Heart right ventricle (tissue), 16 donors: ENCODE measurements around the gene ACCSL. TPM values are rescaled to one million over a fixed set of nuclear protein-coding genes. Genes with fewer than 3 reads are reported as not detected.

Experiments
- ATAC-seq, 8 donors: fragments of 200-7000 bp; cut with Tn5 transposase; one replicate each; pipeline ENCODE4 v1.9.1; 2020; ENCODE audit warnings: mild to moderate bottlenecking in 8 of 8, moderate library complexity in 8 of 8, moderate number of reproducible peaks in 1 of 8
- DNase-seq, 2 donors: peaks; one replicate each; pipeline ENCODE4 v3.0.0-alpha.2; 2020
- H3K27ac ChIP-seq, 10 donors: fragments of 200-600 bp; sonication (generic) in 2 of 10; one replicate each; pipeline versions ENCODE4 v1.5.0 to v1.8.0; 2020 to 2022; ENCODE audit warnings: mild to moderate bottlenecking in 3 of 10
- H3K27me3 ChIP-seq, 7 donors: fragments of 200-600 bp; one replicate each; pipeline ENCODE4 v1.8.0; 2021 to 2022; ENCODE audit warnings: mild to moderate bottlenecking in 2 of 7
- H3K36me3 ChIP-seq, 9 donors: fragments of 200-600 bp; sonication (generic) in 1 of 9; one replicate each; pipeline versions ENCODE4 v1.5.0 to v1.8.0; 2020 to 2022; ENCODE audit warnings: mild to moderate bottlenecking in 2 of 9
- H3K4me1 ChIP-seq, 9 donors: fragments of 200-600 bp; sonication (generic) in 1 of 9; one replicate each; pipeline versions ENCODE4 v1.5.0 to v1.8.0; 2020 to 2022; ENCODE audit warnings: mild to moderate bottlenecking in 4 of 9
- H3K4me3 ChIP-seq, 10 donors: fragments of 200-600 bp; sonication (generic) in 2 of 10; one replicate each; pipeline versions ENCODE4 v1.5.0 to v1.8.0; 2020 to 2022; ENCODE audit warnings: mild to moderate bottlenecking in 7 of 10, moderate library complexity in 2 of 10
- H3K9me3 ChIP-seq, 11 donors: fragments of 200-600 bp in 10 of 11; sonication (generic) in 2 of 11; one replicate each; pipeline versions ENCODE4 v1.5.0 to v1.8.0; 2013 to 2022; ENCODE audit warnings: mild to moderate bottlenecking in 2 of 11, control low read depth in 1 of 11, moderate library complexity in 1 of 11
- WGBS, 2 donors: extraction: QIAGEN DNeasy Blood & Tissue Kit; methylation state at CpG; one replicate each; pipeline ENCODE4 v1.1.7; 2013; ENCODE audit warnings: inconsistent platforms in 1 of 2; 5-methylcytosine and 5-hydroxymethylcytosine counted together
- intact Hi-C, 10 donors: fragments of 100-400 bp; cut with DNase I; formaldehyde crosslinking; loops; one replicate each; pipeline versions ENCODE4 v1.11.1 to v1.14.2; 2022
- polyA plus RNA-seq, 2 donors: library from polyadenylated mRNA; stranded (reverse); fragments of 200-250 nt; gene quantifications; one replicate each; pipeline ENCODE4 v1.2.3, GENCODE V29; 2013
- total RNA-seq, 10 donors: library from RNA; stranded (reverse); fragmentation: NEBNext Ultra II Directional in 3 of 10; extraction: Animal tissue kit (Norgen Biotek cat#: 25700) in 3 of 10; gene quantifications; one replicate each; pipeline versions ENCODE4 v1.2.1 to v1.2.4, GENCODE V29; 2021 to 2023
- TF ChIP-seq, protein P1 (sequence below), 9 donors: fragments of 200-600 bp; sonication (generic) in 2 of 9; IDR thresholded peaks; one replicate each; pipeline versions ENCODE4 v1.5.0 to v1.8.0; 2021 to 2022; ENCODE audit warnings: antibody characterized with exemption in 9 of 9, mild to moderate bottlenecking in 5 of 9, moderate library complexity in 1 of 9
- donor health status: Arrhythmogenic right ventricular cardiomyopathy.
- donor health status: ischemic (EF 13 %, LVEDD 7.1; RV severe dilation, severe dysfunction).
- donor health status: healthy with polysubstance abuse.
- donor health status: DM: no; HTN: yes; CAD: no.
- donor health status: DM: no; HTN: no; CAD: no.
- donor health status: ischemic (EF 25% LVEDD 6.9; RV normal size, moderate dysfunction).
- donor health status: ischemic (EF 25% LVEDD 5.7; RV mildly dilated, moderate dysfunction).
- donor health status: healthy.
- donor health status: DM: yes; HTN: yes; CAD: no.
- donor health status: Ischemic cardiomyopathy.
- donor health status: ischemic (EF 35%, LVEDD 5.7; RV mildly dilated, moderate dysfunction).
- donor health status: nonischemic (EF 11% LVEDD 7.7; RV severe dilation, severe dysfunction).
- donor health status: DM: yes; HTN: yes; CAD: no.
- donor health status: PGD.
- donor health status: ischemic (EF 29% LVEDD 5.4; RV normal size, mild dysfunction).
- donor health status: nonischemic (EF 23%, LVEDD 6.1; RV moderate dilation, normal function).

The ACCSL gene
- total and polyA plus RNA-seq, 12 donors: not detected

DNA sequence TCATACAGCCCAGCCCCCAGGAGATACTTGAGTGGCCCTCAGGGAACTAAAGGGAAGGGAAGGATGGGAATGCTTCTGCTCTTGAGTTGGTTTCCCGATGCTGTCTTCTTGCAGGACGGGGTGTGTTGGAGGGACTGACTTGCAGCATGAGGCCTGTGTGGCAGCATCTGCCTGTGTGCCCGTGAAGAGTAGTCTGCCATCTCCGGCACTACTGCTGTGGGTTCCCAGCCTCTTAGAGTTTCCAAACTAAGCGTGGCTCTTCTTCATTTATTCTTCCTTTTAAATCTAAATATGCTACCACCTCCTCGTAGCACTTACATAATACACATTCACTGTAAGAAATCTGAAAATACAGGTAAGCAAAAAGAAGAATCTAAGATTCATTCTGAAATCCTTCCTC lies 60.5 kb downstream of the ACCSL start:
- H3K27me3 ChIP-seq: no peaks in the 10 kb centered on the region
- WGBS, 2 donors: 89 to 92% methylated on average over 6 of the region's 6 CpGs
- DNase-seq (no peak), ATAC-seq (no peak)
- no peak overlapping the region for H3K27ac ChIP-seq
- peaks cover 0 to 40% (median 8%) of the 10 kb centered on the region in 9 donors for H3K36me3 ChIP-seq
- no peak overlapping the region for H3K4me3 ChIP-seq
- H3K9me3 ChIP-seq: no peaks in the 10 kb centered on the region
- TF ChIP-seq, protein P1, sequence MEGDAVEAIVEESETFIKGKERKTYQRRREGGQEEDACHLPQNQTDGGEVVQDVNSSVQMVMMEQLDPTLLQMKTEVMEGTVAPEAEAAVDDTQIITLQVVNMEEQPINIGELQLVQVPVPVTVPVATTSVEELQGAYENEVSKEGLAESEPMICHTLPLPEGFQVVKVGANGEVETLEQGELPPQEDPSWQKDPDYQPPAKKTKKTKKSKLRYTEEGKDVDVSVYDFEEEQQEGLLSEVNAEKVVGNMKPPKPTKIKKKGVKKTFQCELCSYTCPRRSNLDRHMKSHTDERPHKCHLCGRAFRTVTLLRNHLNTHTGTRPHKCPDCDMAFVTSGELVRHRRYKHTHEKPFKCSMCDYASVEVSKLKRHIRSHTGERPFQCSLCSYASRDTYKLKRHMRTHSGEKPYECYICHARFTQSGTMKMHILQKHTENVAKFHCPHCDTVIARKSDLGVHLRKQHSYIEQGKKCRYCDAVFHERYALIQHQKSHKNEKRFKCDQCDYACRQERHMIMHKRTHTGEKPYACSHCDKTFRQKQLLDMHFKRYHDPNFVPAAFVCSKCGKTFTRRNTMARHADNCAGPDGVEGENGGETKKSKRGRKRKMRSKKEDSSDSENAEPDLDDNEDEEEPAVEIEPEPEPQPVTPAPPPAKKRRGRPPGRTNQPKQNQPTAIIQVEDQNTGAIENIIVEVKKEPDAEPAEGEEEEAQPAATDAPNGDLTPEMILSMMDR (IDR thresholded peaks at IDR 0.05): no peak
- intact Hi-C loops: loop anchor here in 2 of 10 donors (5.0 to 10.0 kb wide), 2 partner anchors 427 to 429 kb away; no protein-coding TSS in a partner anchor
- H3K4me1 ChIP-seq: peaks cover 9 to 53% (median 35%) of the 10 kb centered on the region in 9 donors

Other genes starting within 250 kb of the ACCSL start
- gene ALKBH3, start 167.2 kb upstream of the ACCSL start, total RNA-seq: 10 to 100 TPM in 9 of 10 donors, 1 to 10 TPM in 1; 9.2 to 20.5 (median 17.8) TPM
- gene ALKBH3, start 167.2 kb upstream of the ACCSL start, polyA plus RNA-seq: 10 to 100 TPM; 20.1 to 20.4 TPM
- 10 to 100 TPM in 8 of 10 donors, 1 to 10 TPM in 2; 8.4 to 64.9 (median 25.7) TPM for gene C11orf96, start 105.3 kb upstream of the ACCSL start, total RNA-seq
- gene C11orf96, start 105.3 kb upstream of the ACCSL start, polyA plus RNA-seq: 10 to 100 TPM; 24.1 to 37.7 TPM
- gene ACCS, start 18.3 kb downstream of the ACCSL start, total RNA-seq: 10 to 100 TPM in 2 of 10 donors, 1 to 10 TPM in 8; 5.5 to 19.6 (median 8.2) TPM
- gene ACCS, start 18.3 kb downstream of the ACCSL start, polyA plus RNA-seq: 10 to 100 TPM in 1 of 2 donors, 1 to 10 TPM in 1; 2.6 to 32.7 TPM
- gene EXT2, start 47.7 kb downstream of the ACCSL start, total RNA-seq: 10 to 100 TPM; 24.4 to 35.1 (median 29.1) TPM
- 10 to 100 TPM; 18.7 to 26.2 TPM for gene EXT2, start 47.7 kb downstream of the ACCSL start, polyA plus RNA-seq